ENCODE results near the gene CA12. TPM values are rescaled to one million over a fixed set of nuclear protein-coding genes. Genes with fewer than 3 reads are reported as not detected.

Gene CA12
- total and polyA plus RNA-seq, 2 donors (not counting 3 experiments of a cell fraction or from before 2014, with no cell fraction given): 1.1 to 5.9 TPM

DNA sequence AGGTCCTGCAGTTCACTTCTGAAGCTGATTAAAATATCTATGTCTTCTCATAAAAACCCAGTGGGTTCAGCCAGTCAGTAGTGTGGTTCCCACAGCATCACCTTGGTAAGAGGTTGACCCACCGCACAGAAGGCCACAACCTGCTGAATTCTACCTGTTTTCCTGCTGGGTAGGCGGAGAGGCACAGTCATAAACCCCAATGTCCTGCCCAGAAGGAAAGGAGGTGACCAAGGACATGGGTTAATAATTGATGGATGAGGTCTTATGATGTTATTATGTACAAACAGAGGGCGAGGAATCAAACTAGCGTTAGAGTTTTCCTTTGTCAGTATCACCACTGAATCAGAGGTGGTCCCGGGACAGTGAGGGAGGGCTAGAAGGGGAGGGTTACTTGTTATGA lies 27.8 kb downstream of the CA12 start:
- intact Hi-C loops (cut with micrococcal nuclease): no loop called here
- H3K27me3 ChIP-seq (ENCODE audit: control insufficient read depth in 2 of 2, insufficient read depth in 2 of 2, low read length in 2 of 2): no peaks in the 10 kb centered on the region
- H3K4me1 ChIP-seq (ENCODE audit: control insufficient read depth, extremely low read depth, insufficient read depth, low read length): peaks cover 5% of the 10 kb centered on the region
- no peak overlapping the region for H3K4me3 ChIP-seq (replicated peaks in 1 of 3; ENCODE audit: insufficient read depth in 1 of 3, low read depth in 1 of 3, low read length in 3 of 3)
- H3K4me2 ChIP-seq (ENCODE audit: insufficient read depth, low read length): no peak overlapping the region
- no peak overlapping the region for H2AFZ ChIP-seq (ENCODE audit: low read depth, low read length)
- dilution Hi-C loops (cut with MboI; ENCODE audit: extremely low pct_ligation_motif_present, low sequenced_read_pairs): no loop called here
- no peaks in the 10 kb centered on the region for H3K79me2 ChIP-seq (ENCODE audit: control insufficient read depth, insufficient read depth, low read length)
- FAIRE-seq (no peak), DNase-seq (ENCODE audit: low read depth, low spot score) (no peak)
- no peak overlapping the region for H3K9ac ChIP-seq (replicated peaks; ENCODE audit: extremely low read depth, insufficient read depth, low read length)
- no peaks in the 10 kb centered on the region for H3K9me1 ChIP-seq (replicated peaks; ENCODE audit: control insufficient read depth, extremely low read depth, insufficient read depth, low read length)
- TF ChIP-seq MYC (IDR thresholded peaks at IDR 0.05; ENCODE audit: low read depth, low read length) (no peak), POLR2AphosphoS5 (IDR thresholded peaks at IDR 0.05; ENCODE audit: insufficient read depth, low read depth, low read length) (no peak), EZH2 (IDR thresholded peaks at IDR 0.05; ENCODE audit: borderline replicate concordance, low read depth, low read length, severe bottlenecking) (no peak), JUN (IDR thresholded peaks at IDR 0.05; ENCODE audit: borderline replicate concordance, insufficient read depth, insufficient read length, low read depth) (no peak), GATA2 (IDR thresholded peaks at IDR 0.05; ENCODE audit: insufficient read depth, insufficient read length, low read depth, low read length) (no peak)
- H4K20me1 ChIP-seq (replicated peaks; ENCODE audit: control insufficient read depth, extremely low read depth, insufficient read depth, low read length): no peaks in the 10 kb centered on the region
- ChIA-PET CTCF (interaction anchor here (0.7 to 1.5 kb wide), 4 partner anchors 8 to 49 kb away, joined by 3 to 4 read pairs (median 3); no protein-coding TSS in a partner anchor), POLR2A (no interaction called here)
- no peaks in the 10 kb centered on the region for H3K9me3 ChIP-seq (replicated peaks; ENCODE audit: control insufficient read depth, insufficient read depth, low read length)
- BruUV-seq (replicated peaks): no TSS peak
- H3K27ac ChIP-seq (ENCODE audit: insufficient read depth, low read depth, low read length): no peak overlapping the region
- H3K36me3 ChIP-seq (ENCODE audit: control insufficient read depth in 2 of 2, extremely low read depth in 1 of 2, insufficient read depth in 2 of 2, low read length in 2 of 2): no peaks in the 10 kb centered on the region

DNA sequence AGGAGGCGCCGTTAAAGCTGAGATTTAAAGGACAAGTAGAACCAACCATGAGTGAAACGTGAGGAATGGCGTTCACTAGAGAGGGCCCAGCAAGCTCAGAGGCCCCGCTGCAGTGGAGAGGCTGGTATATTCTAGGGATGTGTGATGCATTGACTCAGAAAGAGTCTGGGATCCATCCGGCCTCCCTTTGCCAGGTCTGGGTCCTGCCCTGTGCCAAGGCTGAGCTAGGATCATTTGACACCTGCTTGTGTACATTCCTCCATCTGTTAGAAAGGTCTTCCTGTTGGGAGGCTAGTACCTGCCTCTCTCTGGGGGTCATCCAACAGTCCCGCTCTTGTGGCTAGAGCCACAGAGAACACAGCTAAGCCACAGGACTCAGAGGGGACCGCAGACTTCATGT lies 28.4 kb downstream of the CA12 start:
- Histone ChIP-seq H4K20me1 (replicated peaks; ENCODE audit: control insufficient read depth, extremely low read depth, insufficient read depth, low read length) (no peaks in the 10 kb centered on the region), H3K4me2 (ENCODE audit: insufficient read depth, low read length) (no peak overlapping the region), H3K9me1 (replicated peaks; ENCODE audit: control insufficient read depth, extremely low read depth, insufficient read depth, low read length) (no peaks in the 10 kb centered on the region), H3K79me2 (ENCODE audit: control insufficient read depth, insufficient read depth, low read length) (no peaks in the 10 kb centered on the region), H3K27me3 (ENCODE audit: control insufficient read depth in 2 of 2, insufficient read depth in 2 of 2, low read length in 2 of 2) (no peaks in the 10 kb centered on the region), H3K4me3 (replicated peaks in 1 of 3; ENCODE audit: insufficient read depth in 1 of 3, low read depth in 1 of 3, low read length in 3 of 3) (no peak overlapping the region), H3K27ac (ENCODE audit: insufficient read depth, low read depth, low read length) (no peak overlapping the region), H3K9me3 (replicated peaks; ENCODE audit: control insufficient read depth, insufficient read depth, low read length) (no peaks in the 10 kb centered on the region), H3K9ac (replicated peaks; ENCODE audit: extremely low read depth, insufficient read depth, low read length) (no peak overlapping the region), H2AFZ (ENCODE audit: low read depth, low read length) (no peak overlapping the region), H3K36me3 (ENCODE audit: control insufficient read depth in 2 of 2, extremely low read depth in 1 of 2, insufficient read depth in 2 of 2, low read length in 2 of 2) (no peaks in the 10 kb centered on the region), H3K4me1 (ENCODE audit: control insufficient read depth, extremely low read depth, insufficient read depth, low read length) (peaks cover 11% of the 10 kb centered on the region)
- dilution Hi-C loops (cut with MboI; ENCODE audit: extremely low pct_ligation_motif_present, low sequenced_read_pairs) (no loop called here), intact Hi-C loops (cut with micrococcal nuclease) (no loop called here)
- CTCF ChIA-PET: interaction anchor here (0.7 to 1.5 kb wide), 3 partner anchors 9 to 23 kb away, joined by 3 to 4 read pairs (median 3); no protein-coding TSS in a partner anchor
- DNase-seq (ENCODE audit: low read depth, low spot score): no peak
- TF ChIP-seq EZH2 (IDR thresholded peaks at IDR 0.05; ENCODE audit: borderline replicate concordance, low read depth, low read length, severe bottlenecking) (no peak), FOS (IDR thresholded peaks at IDR 0.05; ENCODE audit: borderline replicate concordance, insufficient read depth, low read length) (no peak)
- FAIRE-seq: no peak
- POLR2A ChIA-PET: no interaction called here
- BruUV-seq (replicated peaks): no TSS peak

All from endothelial cell of umbilical vein (primary cell).